Measurements from ENCODE around the gene SNCG. TPM values are rescaled to one million over a fixed set of nuclear protein-coding genes. Genes with fewer than 3 reads are reported as not detected.

SNCG gene
- total RNA-seq, 6 experiments from 2014 or later: 2.6 to 4.5 (median 3.3) TPM

GRCh38 chr10:86968994-86969355 is 10.6 kb downstream of the SNCG start:
- no peaks in the 10 kb centered on the region for H3K9me3 Mint-ChIP-seq
- peak overlapping the region; percentile 90 for H3K4me3 Mint-ChIP-seq

DNA sequence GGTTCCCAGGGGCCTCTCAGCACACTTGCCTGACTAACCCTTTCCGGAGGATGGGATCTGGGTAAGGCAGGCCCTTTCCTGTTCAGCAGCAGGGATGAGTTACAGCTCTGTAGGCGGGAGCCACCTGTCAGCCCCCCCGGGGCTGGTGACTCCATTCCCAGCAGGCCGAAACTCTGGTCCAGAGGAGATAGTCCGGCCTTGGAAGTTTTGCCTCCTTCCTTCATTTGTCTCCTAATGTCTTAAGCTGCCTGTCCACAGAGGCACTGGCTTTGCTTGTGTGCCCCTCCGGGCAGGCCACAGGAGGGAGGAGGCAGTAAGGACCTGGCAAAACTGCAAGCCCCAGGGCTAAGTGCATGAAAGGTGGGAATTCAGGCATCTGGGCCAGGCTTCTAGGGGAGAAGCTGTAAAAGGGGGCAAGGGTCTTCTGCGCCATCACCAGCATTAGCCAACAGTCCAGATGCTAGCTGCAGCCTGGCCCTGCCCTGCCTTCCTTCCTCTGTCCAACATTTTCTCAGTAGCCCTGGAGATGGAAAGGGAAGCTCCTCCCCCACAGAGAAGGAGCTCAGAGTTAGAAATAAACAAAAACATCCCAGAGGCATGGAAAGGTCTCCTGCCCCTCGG is 11.1 kb downstream of the SNCG start:
- peaks cover 62% of the 10 kb centered on the region for H3K4me1 Mint-ChIP-seq (ENCODE audit: low read depth)
- H3K36me3 Mint-ChIP-seq (ENCODE audit: low read depth): peaks cover 13% of the 10 kb centered on the region
- peak; percentile 48 for DNase-seq
- peaks cover 9% of the 10 kb centered on the region; the same call in 1 of the 2 replicates for H3K27me3 Mint-ChIP-seq (ENCODE audit: insufficient read depth)
- peak overlapping the region; percentile 100 for H3K27ac Mint-ChIP-seq
- no peak for TF ChIP-seq CTCF (IDR thresholded peaks at IDR 0.05)
- no peaks in the 10 kb centered on the region for H3K9me3 Mint-ChIP-seq
- H3K4me3 Mint-ChIP-seq: peak overlapping the region; percentile 90

More at GRCh38 chr10:86968994-86969355, 10.6 kb downstream of the SNCG start:
- Mint-ChIP-seq H3K4me1 (ENCODE audit: low read depth) (peaks cover 62% of the 10 kb centered on the region), H3K36me3 (ENCODE audit: low read depth) (peaks cover 13% of the 10 kb centered on the region), H3K27ac (peak overlapping the region; percentile 100), H3K27me3 (ENCODE audit: insufficient read depth) (peaks cover 9% of the 10 kb centered on the region; the same call in 1 of the 2 replicates)
- TF ChIP-seq CTCF (IDR thresholded peaks at IDR 0.05): no peak
- DNase-seq: no peak

- no peak for TF ChIP-seq CTCF (IDR thresholded peaks at IDR 0.05)
- H3K27ac Mint-ChIP-seq: peak overlapping the region; percentile 100
- DNase-seq: peak; percentile 70
- no peaks in the 10 kb centered on the region for H3K9me3 Mint-ChIP-seq
- peaks cover 62% of the 10 kb centered on the region for H3K4me1 Mint-ChIP-seq (ENCODE audit: low read depth)
- peak overlapping the region; percentile 90 for H3K4me3 Mint-ChIP-seq
- H3K27me3 Mint-ChIP-seq (ENCODE audit: insufficient read depth): peaks cover 9% of the 10 kb centered on the region; the same call in 1 of the 2 replicates
- peaks cover 13% of the 10 kb centered on the region for H3K36me3 Mint-ChIP-seq (ENCODE audit: low read depth)
Observed at GRCh38 chr10:86970162-86970981, 12.0 kb downstream of the SNCG start.

DNA sequence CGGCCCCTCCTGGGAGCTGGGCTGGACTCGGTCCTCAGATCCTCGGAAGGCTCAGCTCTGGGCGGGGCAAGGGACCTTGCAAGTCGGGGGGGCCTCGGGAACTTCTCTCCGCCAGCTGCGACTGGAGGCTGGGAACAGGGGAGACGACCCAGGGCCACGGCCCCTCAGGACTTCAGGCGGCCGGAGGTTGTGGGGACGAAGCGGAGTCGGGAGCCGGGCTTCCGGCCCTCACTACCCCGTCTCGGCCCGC is 12.5 kb downstream of the SNCG start:
- Mint-ChIP-seq H3K4me1 (ENCODE audit: low read depth) (peaks cover 59% of the 10 kb centered on the region), H3K4me3 (peak overlapping the region; percentile 90), H3K27ac (peak overlapping the region; percentile 100), H3K27me3 (ENCODE audit: insufficient read depth) (peaks cover 9% of the 10 kb centered on the region; the same call in 1 of the 2 replicates), H3K36me3 (ENCODE audit: low read depth) (peaks cover 13% of the 10 kb centered on the region), H3K9me3 (no peaks in the 10 kb centered on the region)
- DNase-seq: no peak
- no peak for TF ChIP-seq CTCF (IDR thresholded peaks at IDR 0.05)

DNA sequence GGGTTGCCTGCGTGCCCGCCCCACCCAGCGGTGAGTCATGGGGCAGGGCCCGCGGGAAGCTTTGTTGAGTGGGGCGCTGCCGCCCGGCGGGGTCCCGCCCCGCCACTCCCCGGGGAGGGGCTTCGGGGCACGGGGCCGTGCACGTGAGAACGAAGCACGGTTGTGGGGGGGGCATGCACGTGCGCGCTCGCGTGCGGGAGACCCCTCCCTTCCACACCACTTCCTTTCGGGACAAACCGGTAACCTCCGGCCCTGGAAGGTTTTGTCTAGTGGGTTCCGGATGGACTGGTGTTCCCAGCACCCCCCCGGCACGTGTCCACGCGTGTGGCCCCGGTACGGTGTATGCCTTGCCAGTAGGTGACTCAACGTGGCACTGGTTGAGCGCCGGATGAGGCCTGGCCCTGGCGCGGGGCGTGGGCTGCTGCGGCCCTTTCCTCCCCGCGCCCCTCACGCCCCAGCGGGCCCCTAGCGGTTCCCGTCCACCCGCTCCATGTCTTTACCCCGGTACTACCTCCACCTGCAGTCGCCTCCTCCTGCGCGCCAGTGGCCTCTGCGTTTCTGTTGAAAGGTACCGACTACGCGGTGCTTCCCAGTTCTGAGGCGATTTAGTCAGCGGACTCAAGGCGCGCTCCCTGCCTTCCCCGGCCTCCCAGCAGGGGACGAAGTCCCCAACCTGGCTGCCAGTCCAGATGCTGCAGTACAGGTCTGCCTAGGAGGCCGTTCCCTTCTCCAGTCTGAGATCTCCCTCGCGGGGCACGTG is 13.0 kb downstream of the SNCG start:
- DNase-seq: peak; percentile 92
- peaks cover 13% of the 10 kb centered on the region for H3K36me3 Mint-ChIP-seq (ENCODE audit: low read depth)
- H3K4me3 Mint-ChIP-seq: peak overlapping the region; percentile 90
- H3K9me3 Mint-ChIP-seq: no peaks in the 10 kb centered on the region
- H3K27me3 Mint-ChIP-seq (ENCODE audit: insufficient read depth): peaks cover 9% of the 10 kb centered on the region; the same call in 1 of the 2 replicates
- peak overlapping the region; percentile 100 for H3K27ac Mint-ChIP-seq
- peak; percentile 40 for TF ChIP-seq CTCF (IDR thresholded peaks at IDR 0.05)
- peaks cover 54% of the 10 kb centered on the region for H3K4me1 Mint-ChIP-seq (ENCODE audit: low read depth)

All from HFFc6 (cell line).